ENCODE data around the gene KIAA0586.
"Not testable (repeated sequence)": the region's sequence is repeated elsewhere in the genome, so short reads cannot be mapped to it uniquely, and the experiment has no call there.

The KIAA0586 gene

DNA sequence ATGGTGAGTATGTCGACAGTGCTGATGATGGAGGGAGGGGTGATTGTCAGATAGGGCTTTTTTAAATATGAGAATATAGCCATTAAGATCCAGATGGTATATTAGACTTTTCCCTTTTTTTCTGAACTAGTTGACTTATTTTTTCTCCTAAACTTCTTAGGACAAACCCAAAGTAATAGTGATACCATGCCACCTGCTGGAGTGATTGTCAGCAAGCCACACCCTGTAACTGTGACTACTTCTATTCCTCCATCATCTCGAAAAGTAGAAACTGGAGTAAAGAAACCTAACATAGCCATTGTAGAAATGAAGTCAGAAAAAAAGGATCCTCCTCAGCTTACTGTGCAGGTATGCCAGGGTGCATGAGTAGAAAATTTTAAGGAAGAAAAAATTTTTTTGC is 40.1 kb downstream of the KIAA0586 start:
- H3K4me3 ChIP-seq (ENCODE audit: low read length) = no peak overlapping the region
- H3K9ac ChIP-seq (ENCODE audit: low read length) = no peak overlapping the region
- no peaks in the 10 kb centered on the region for H3K4me1 ChIP-seq (ENCODE audit: control insufficient read depth, insufficient read depth, low read length)
- H3K9me3 ChIP-seq (ENCODE audit: control insufficient read depth, low read length) = no peaks in the 10 kb centered on the region
- no peaks in the 10 kb centered on the region for H3K36me3 ChIP-seq (ENCODE audit: control insufficient read depth, insufficient read depth, low read length)
- no peaks in the 10 kb centered on the region for H3K27me3 ChIP-seq (ENCODE audit: control insufficient read depth, insufficient read depth, low read length)

DNA sequence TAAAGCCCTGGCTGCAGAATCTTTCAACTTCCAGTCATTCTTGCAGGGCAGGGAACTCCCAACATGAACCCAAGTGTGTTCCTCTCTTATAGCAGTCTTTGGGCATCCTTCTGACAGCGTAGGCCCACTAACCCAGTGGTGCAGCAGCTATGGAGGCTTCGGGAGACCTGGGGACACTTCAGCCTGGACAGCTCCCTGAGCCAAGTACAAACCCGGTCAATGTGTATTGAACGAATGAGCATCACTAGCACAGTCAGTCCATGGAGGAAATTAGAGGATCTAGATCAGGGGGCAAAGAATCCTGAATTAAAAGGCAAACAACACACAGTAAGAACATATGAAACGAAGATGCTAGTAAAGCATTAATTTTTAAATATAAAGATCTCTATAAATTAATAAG is 41.8 kb downstream of the KIAA0586 start:
- Histone ChIP-seq H3K4me1 (ENCODE audit: control insufficient read depth, insufficient read depth, low read length) (no peaks in the 10 kb centered on the region), H3K36me3 (ENCODE audit: control insufficient read depth, insufficient read depth, low read length) (no peaks in the 10 kb centered on the region), H3K4me3 (ENCODE audit: low read length) (no peak overlapping the region), H3K27me3 (ENCODE audit: control insufficient read depth, insufficient read depth, low read length) (no peaks in the 10 kb centered on the region), H3K9ac (ENCODE audit: low read length) (no peak overlapping the region), H3K9me3 (ENCODE audit: control insufficient read depth, low read length) (no peaks in the 10 kb centered on the region)

- no peaks in the 10 kb centered on the region for H3K4me1 ChIP-seq (ENCODE audit: control insufficient read depth, insufficient read depth, low read length)
- no peaks in the 10 kb centered on the region for H3K27me3 ChIP-seq (ENCODE audit: control insufficient read depth, insufficient read depth, low read length)
- H3K9me3 ChIP-seq (ENCODE audit: control insufficient read depth, low read length) = no peaks in the 10 kb centered on the region
- H3K4me3 ChIP-seq (ENCODE audit: low read length) = no peak overlapping the region
- H3K9ac ChIP-seq (ENCODE audit: low read length) = no peak overlapping the region
- no peaks in the 10 kb centered on the region for H3K36me3 ChIP-seq (ENCODE audit: control insufficient read depth, insufficient read depth, low read length)
Observed at GRCh38 chr14:58476320-58476719, 48.8 kb downstream of the KIAA0586 start.

- Histone ChIP-seq H3K4me1 (ENCODE audit: control insufficient read depth, insufficient read depth, low read length) (no peaks in the 10 kb centered on the region), H3K9ac (ENCODE audit: low read length) (no peak overlapping the region), H3K27me3 (ENCODE audit: control insufficient read depth, insufficient read depth, low read length) (no peaks in the 10 kb centered on the region), H3K36me3 (ENCODE audit: control insufficient read depth, insufficient read depth, low read length) (no peaks in the 10 kb centered on the region), H3K9me3 (ENCODE audit: control insufficient read depth, low read length) (no peaks in the 10 kb centered on the region), H3K4me3 (ENCODE audit: low read length) (no peak overlapping the region)
Observed at GRCh38 chr14:58477653-58478052, 50.1 kb downstream of the KIAA0586 start.

GRCh38 chr14:58478329-58478728 is 50.8 kb downstream of the KIAA0586 start:
- not testable (repeated sequence) for H3K9me3 ChIP-seq (ENCODE audit: control insufficient read depth, low read length); H3K36me3 ChIP-seq (ENCODE audit: control insufficient read depth, insufficient read depth, low read length); H3K4me3 ChIP-seq (ENCODE audit: low read length); H3K27me3 ChIP-seq (ENCODE audit: control insufficient read depth, insufficient read depth, low read length); H3K9ac ChIP-seq (ENCODE audit: low read length); H3K4me1 ChIP-seq (ENCODE audit: control insufficient read depth, insufficient read depth, low read length)

- Histone ChIP-seq H3K9ac (ENCODE audit: low read length) (no peak overlapping the region), H3K4me3 (ENCODE audit: low read length) (no peak overlapping the region), H3K4me1 (ENCODE audit: control insufficient read depth, insufficient read depth, low read length) (no peaks in the 10 kb centered on the region), H3K27me3 (ENCODE audit: control insufficient read depth, insufficient read depth, low read length) (no peaks in the 10 kb centered on the region), H3K9me3 (ENCODE audit: control insufficient read depth, low read length) (no peaks in the 10 kb centered on the region), H3K36me3 (ENCODE audit: control insufficient read depth, insufficient read depth, low read length) (no peaks in the 10 kb centered on the region)
Observed at GRCh38 chr14:58479975-58480374, 52.5 kb downstream of the KIAA0586 start.

DNA sequence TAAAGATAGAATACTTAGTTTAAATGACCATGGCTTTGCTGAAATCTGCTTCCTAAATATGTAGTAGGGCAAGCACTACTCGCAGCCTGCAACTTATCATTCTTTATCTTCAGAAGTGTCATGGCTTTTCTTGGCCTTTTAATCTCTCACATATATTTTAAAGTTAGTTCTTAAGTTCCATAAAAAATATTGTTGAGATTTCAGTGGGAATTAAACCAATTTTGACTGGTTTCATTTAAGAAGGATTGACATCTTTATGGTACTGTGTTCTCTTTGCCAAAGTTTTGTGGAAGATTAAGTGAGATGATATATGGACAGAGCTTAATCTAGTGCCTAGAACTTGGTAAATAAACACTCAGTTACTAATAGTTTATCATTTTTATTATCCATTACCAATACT is 56.7 kb downstream of the KIAA0586 start:
- Histone ChIP-seq H3K9me3 (ENCODE audit: control insufficient read depth, low read length) (no peaks in the 10 kb centered on the region), H3K36me3 (ENCODE audit: control insufficient read depth, insufficient read depth, low read length) (no peaks in the 10 kb centered on the region), H3K27me3 (ENCODE audit: control insufficient read depth, insufficient read depth, low read length) (no peaks in the 10 kb centered on the region), H3K9ac (ENCODE audit: low read length) (no peak overlapping the region), H3K4me3 (ENCODE audit: low read length) (no peak overlapping the region), H3K4me1 (ENCODE audit: control insufficient read depth, insufficient read depth, low read length) (no peaks in the 10 kb centered on the region)

DNA sequence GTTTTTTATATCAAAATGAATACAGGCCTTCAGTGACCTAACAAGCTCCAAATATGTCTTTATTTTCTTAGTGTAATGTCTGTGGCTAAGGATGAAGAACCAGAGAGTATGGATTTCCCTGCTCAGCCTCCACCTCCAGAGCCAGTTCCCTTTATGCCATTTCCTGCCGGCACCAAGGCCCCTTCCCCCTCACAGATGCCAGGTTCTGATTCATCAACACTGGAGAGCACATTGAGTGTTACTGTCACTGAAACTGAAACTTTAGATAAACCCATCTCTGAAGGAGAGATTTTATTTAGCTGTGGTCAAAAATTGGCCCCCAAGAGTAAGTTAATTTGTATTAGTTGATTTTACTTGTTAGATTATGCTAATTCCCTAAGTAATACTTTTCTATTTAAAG is 61.0 kb downstream of the KIAA0586 start:
- no peaks in the 10 kb centered on the region for H3K36me3 ChIP-seq (ENCODE audit: control insufficient read depth, insufficient read depth, low read length)
- H3K4me3 ChIP-seq (ENCODE audit: low read length) = no peak overlapping the region
- H3K9me3 ChIP-seq (ENCODE audit: control insufficient read depth, low read length) = no peaks in the 10 kb centered on the region
- H3K4me1 ChIP-seq (ENCODE audit: control insufficient read depth, insufficient read depth, low read length) = no peaks in the 10 kb centered on the region
- H3K27me3 ChIP-seq (ENCODE audit: control insufficient read depth, insufficient read depth, low read length) = no peaks in the 10 kb centered on the region
- H3K9ac ChIP-seq (ENCODE audit: low read length) = no peak overlapping the region

- H3K9me3 ChIP-seq (ENCODE audit: control insufficient read depth, low read length) = no peaks in the 10 kb centered on the region
- H3K36me3 ChIP-seq (ENCODE audit: control insufficient read depth, insufficient read depth, low read length) = no peaks in the 10 kb centered on the region
- H3K4me3 ChIP-seq (ENCODE audit: low read length) = no peak overlapping the region
- H3K4me1 ChIP-seq (ENCODE audit: control insufficient read depth, insufficient read depth, low read length) = no peaks in the 10 kb centered on the region
- H3K27me3 ChIP-seq (ENCODE audit: control insufficient read depth, insufficient read depth, low read length) = no peaks in the 10 kb centered on the region
- H3K9ac ChIP-seq (ENCODE audit: low read length) = no peak overlapping the region
Observed at GRCh38 chr14:58491593-58491992, 64.1 kb downstream of the KIAA0586 start.

DNA sequence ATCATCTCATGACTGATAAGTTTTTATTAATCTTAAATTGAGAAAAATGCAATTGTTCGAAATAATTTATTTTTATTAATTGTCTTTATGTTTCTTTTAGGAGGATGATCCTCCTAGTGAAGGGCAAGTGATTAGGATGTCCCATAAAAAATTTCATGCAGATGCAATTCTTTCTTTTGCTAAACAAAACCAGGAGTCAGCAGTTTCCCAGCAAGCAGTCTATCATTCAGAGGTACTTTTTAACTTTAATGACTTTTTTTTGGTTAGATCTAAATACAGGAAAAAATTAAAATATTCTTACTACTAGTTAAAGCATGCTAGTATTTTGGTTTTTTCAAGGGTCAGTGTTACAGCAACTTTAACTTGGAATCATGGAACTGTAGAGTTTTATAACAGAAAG is 64.5 kb downstream of the KIAA0586 start:
- no peaks in the 10 kb centered on the region for H3K4me1 ChIP-seq (ENCODE audit: control insufficient read depth, insufficient read depth, low read length)
- H3K36me3 ChIP-seq (ENCODE audit: control insufficient read depth, insufficient read depth, low read length) = no peaks in the 10 kb centered on the region
- no peaks in the 10 kb centered on the region for H3K9me3 ChIP-seq (ENCODE audit: control insufficient read depth, low read length)
- H3K4me3 ChIP-seq (ENCODE audit: low read length) = no peak overlapping the region
- H3K9ac ChIP-seq (ENCODE audit: low read length) = no peak overlapping the region
- H3K27me3 ChIP-seq (ENCODE audit: control insufficient read depth, insufficient read depth, low read length) = no peaks in the 10 kb centered on the region

GRCh38 chr14:58501214-58501816 is 73.8 kb downstream of the KIAA0586 start:
- Histone ChIP-seq H3K36me3 (ENCODE audit: control insufficient read depth, insufficient read depth, low read length) (no peaks in the 10 kb centered on the region), H3K9ac (ENCODE audit: low read length) (no peak overlapping the region), H3K27me3 (ENCODE audit: control insufficient read depth, insufficient read depth, low read length) (no peaks in the 10 kb centered on the region)

GRCh38 chr14:58513272-58513671 is 85.8 kb downstream of the KIAA0586 start:
- H3K9ac ChIP-seq (ENCODE audit: low read length) = no peak overlapping the region
- H3K36me3 ChIP-seq (ENCODE audit: control insufficient read depth, insufficient read depth, low read length) = no peaks in the 10 kb centered on the region

More at GRCh38 chr14:58501214-58501816, 73.8 kb downstream of the KIAA0586 start:
- Histone ChIP-seq H3K9me3 (ENCODE audit: control insufficient read depth, low read length) (no peaks in the 10 kb centered on the region), H3K4me1 (ENCODE audit: control insufficient read depth, insufficient read depth, low read length) (no peaks in the 10 kb centered on the region), H3K4me3 (ENCODE audit: low read length) (no peak overlapping the region)

GRCh38 chr14:58517592-58517991 is 90.1 kb downstream of the KIAA0586 start:
- no peak overlapping the region for H3K4me3 ChIP-seq (ENCODE audit: low read length)
- H3K9ac ChIP-seq (ENCODE audit: low read length) = no peak overlapping the region
- no peaks in the 10 kb centered on the region for H3K4me1 ChIP-seq (ENCODE audit: control insufficient read depth, insufficient read depth, low read length)
- H3K9me3 ChIP-seq (ENCODE audit: control insufficient read depth, low read length) = no peaks in the 10 kb centered on the region
- H3K27me3 ChIP-seq (ENCODE audit: control insufficient read depth, insufficient read depth, low read length) = no peaks in the 10 kb centered on the region
- H3K36me3 ChIP-seq (ENCODE audit: control insufficient read depth, insufficient read depth, low read length) = no peaks in the 10 kb centered on the region

More at GRCh38 chr14:58513272-58513671, 85.8 kb downstream of the KIAA0586 start:
- no peak overlapping the region for H3K4me3 ChIP-seq (ENCODE audit: low read length)
- H3K4me1 ChIP-seq (ENCODE audit: control insufficient read depth, insufficient read depth, low read length) = no peaks in the 10 kb centered on the region
- no peaks in the 10 kb centered on the region for H3K27me3 ChIP-seq (ENCODE audit: control insufficient read depth, insufficient read depth, low read length)
- H3K9me3 ChIP-seq (ENCODE audit: control insufficient read depth, low read length) = no peaks in the 10 kb centered on the region
